HepG2 (cell line): ENCODE measurements around the gene GDE1. TPM values are rescaled to one million over a fixed set of nuclear protein-coding genes. Genes with fewer than 3 reads are reported as not detected.

ENCODE experiments used
- BCL6 ChIP-seq: IDR thresholded peaks from 2 replicates; pipeline ENCODE4 v1.6.1; 2016; ENCODE audit warnings: missing genetic modification reagents, missing compliant biosample characterization
- CREBL2 ChIP-seq: sonication (generic); formaldehyde crosslinking; IDR thresholded peaks from 2 replicates; pipeline ENCODE4 v1.8.1; 2023; ENCODE audit warnings: missing genetic modification reagents, mild to moderate bottlenecking, borderline replicate concordance
- DNMT3B ChIP-seq: conservative IDR thresholded peaks from 2 replicates; pipeline ENCODE4 v1.6.1; 2016; ENCODE audit warnings: missing biosample characterization, control low read depth
- EED ChIP-seq: sonication (generic); formaldehyde crosslinking; IDR thresholded peaks from 2 replicates; pipeline ENCODE4 v1.5.0; 2020; ENCODE audit warnings: mild to moderate bottlenecking, missing genetic modification reagents
- GATAD1 ChIP-seq: IDR thresholded peaks from 2 replicates; pipeline ENCODE4 v1.6.1; 2016; ENCODE audit warnings: missing genetic modification reagents, missing compliant biosample characterization
- GFI1 ChIP-seq: sonication (generic); formaldehyde crosslinking; IDR thresholded peaks from 2 replicates; pipeline ENCODE4 v1.5.0; 2020; ENCODE audit warnings: missing genetic modification reagents, mild to moderate bottlenecking, borderline replicate concordance
- HHEX ChIP-seq: IDR thresholded peaks from 2 replicates; pipeline ENCODE4 v1.6.1; 2016; ENCODE audit warnings: control low read depth
- HNRNPL ChIP-seq: fragments of 200-400 bp; formaldehyde crosslinking; IDR thresholded peaks from 2 replicates; pipeline ENCODE4 v1.6.1; 2017; ENCODE audit warnings: mild to moderate bottlenecking, low read depth, low read length
- ISL2 ChIP-seq: sonication (generic); formaldehyde crosslinking; IDR thresholded peaks from 2 replicates; pipeline ENCODE4 v1.5.0; 2020; ENCODE audit warnings: missing genetic modification reagents
- KDM6A ChIP-seq: IDR thresholded peaks from 2 replicates; pipeline ENCODE4 v1.6.1; 2016; ENCODE audit warnings: low read depth
- KLF11 ChIP-seq: IDR thresholded peaks from 2 replicates; pipeline ENCODE4 v1.6.1; 2016; ENCODE audit warnings: missing compliant biosample characterization
- KLF12 ChIP-seq: sonication (generic); formaldehyde crosslinking; IDR thresholded peaks from 2 replicates; pipeline ENCODE4 v1.4.0; 2020; ENCODE audit warnings: missing genetic modification reagents, borderline replicate concordance
- MBNL3 ChIP-seq: fragments of 250-450 bp; sonication (Bioruptor Pico); conservative IDR thresholded peaks from 2 replicates; pipeline ENCODE4 v1.8.0; 2022; ENCODE audit warnings: mild to moderate bottlenecking, inconsistent platforms
- MEF2D ChIP-seq: sonication (generic); formaldehyde crosslinking; IDR thresholded peaks from 2 replicates; pipeline ENCODE4 v1.5.1; 2020; ENCODE audit warnings: mild to moderate bottlenecking, missing genetic modification reagents
- MIER2 ChIP-seq: IDR thresholded peaks from 2 replicates; pipeline ENCODE4 v1.6.1; 2016; ENCODE audit warnings: missing biosample characterization, missing genetic modification reagents
- NFE2L1 ChIP-seq: sonication (generic); formaldehyde crosslinking; IDR thresholded peaks from 2 replicates; pipeline ENCODE4 v1.4.0; 2020; ENCODE audit warnings: missing genetic modification reagents, mild to moderate bottlenecking, borderline replicate concordance
- POGK ChIP-seq: sonication (generic); formaldehyde crosslinking; conservative IDR thresholded peaks from 2 replicates; pipeline ENCODE4 v1.8.0; 2022; ENCODE audit warnings: mild to moderate bottlenecking, moderate library complexity, missing genetic modification reagents
- RAD51 ChIP-seq: fragments of 450-650 bp; IDR thresholded peaks from 2 replicates; pipeline ENCODE4 v1.6.1; 2016; ENCODE audit warnings: borderline replicate concordance
- SETDB1 ChIP-seq: sonication (generic); formaldehyde crosslinking; IDR thresholded peaks from 2 replicates; pipeline ENCODE4 v1.5.1; 2020; ENCODE audit warnings: missing genetic modification reagents, mild to moderate bottlenecking, borderline replicate concordance
- TBX3 ChIP-seq: fragments of 450-650 bp; IDR thresholded peaks from 2 replicates; pipeline ENCODE4 v1.6.1; 2017; ENCODE audit warnings: antibody characterized with exemption, mild to moderate bottlenecking, inconsistent platforms, borderline replicate concordance
- U2AF1 ChIP-seq: fragments of 200-400 bp; formaldehyde crosslinking; optimal IDR thresholded peaks from 2 replicates; pipeline ENCODE3; 2017; ENCODE audit warnings: mild to moderate bottlenecking, low read depth, low read length
- YEATS4 ChIP-seq: sonication (generic); formaldehyde crosslinking; IDR thresholded peaks from 2 replicates; pipeline ENCODE4 v1.4.0; 2020; ENCODE audit warnings: missing genetic modification reagents, borderline replicate concordance
- ZFP1 ChIP-seq: IDR thresholded peaks from 2 replicates; pipeline ENCODE4 v1.6.1; 2016
- ZFYVE20 ChIP-seq: sonication (generic); formaldehyde crosslinking; IDR thresholded peaks from 2 replicates; pipeline ENCODE4 v1.8.0; 2023; ENCODE audit warnings: low read depth, mild to moderate bottlenecking, moderate library complexity, missing genetic modification reagents, borderline replicate concordance
- ZGPAT ChIP-seq: IDR thresholded peaks from 2 replicates; pipeline ENCODE4 v1.6.1; 2016; ENCODE audit warnings: mild to moderate bottlenecking
- ZNF44 ChIP-seq: sonication (generic); formaldehyde crosslinking; IDR thresholded peaks from 2 replicates; pipeline ENCODE4 v1.5.1; 2020; ENCODE audit warnings: mild to moderate bottlenecking, missing genetic modification reagents
- ZNF577 ChIP-seq: sonication (generic); formaldehyde crosslinking; IDR thresholded peaks from 2 replicates; pipeline ENCODE4 v1.4.0; 2020; ENCODE audit warnings: mild to moderate bottlenecking, low read depth, missing genetic modification reagents, borderline replicate concordance
- ZNF589 ChIP-seq: sonication (generic); formaldehyde crosslinking; conservative IDR thresholded peaks from 2 replicates; pipeline ENCODE4 v1.8.0; 2022; ENCODE audit warnings: mild to moderate bottlenecking, moderate library complexity, missing genetic modification reagents
- ZNF672 ChIP-seq: sonication (generic); formaldehyde crosslinking; IDR thresholded peaks from 2 replicates; pipeline ENCODE4 v1.8.1; 2022; ENCODE audit warnings: missing genetic modification reagents
- ZNF816 ChIP-seq: sonication (generic); formaldehyde crosslinking; IDR thresholded peaks from 2 replicates; pipeline ENCODE4 v1.8.0; 2022; ENCODE audit warnings: missing genetic modification reagents, mild to moderate bottlenecking, borderline replicate concordance
- ZNF83 ChIP-seq: sonication (generic); formaldehyde crosslinking; IDR thresholded peaks from 2 replicates; pipeline ENCODE4 v1.4.0; 2020; ENCODE audit warnings: missing genetic modification reagents, mild to moderate bottlenecking, borderline replicate concordance
- polyA plus RNA-seq, 8 experiments: library from polyadenylated mRNA; depleted of rRNA in 3 of 8; stranded (reverse) in 7 of 8; unstranded in 1 of 8; fragments of >200 nt; fragmentation: Illumina TruSeq in 4 of 8; extraction: Trizol in 4 of 8; gene quantifications; 2 replicates each; pipeline versions ENCODE4 v1.2.1 to v1.2.3, GENCODE V29; 2011 to 2016; ENCODE audit warnings: low read depth in 4 of 8, missing spikeins in 1 of 8, mixed read lengths in 1 of 8; ENCODE audit not compliant: insufficient read depth in 1 of 8
- total RNA-seq, 5 experiments: library from RNA; depleted of rRNA; stranded (reverse); fragments of >200 nt; fragmentation: Illumina TruSeq; extraction: Trizol; gene quantifications; 2 replicates each; pipeline ENCODE4 v1.2.3, GENCODE V29; 2016; ENCODE audit warnings: low read depth in 1 of 5

Gene GDE1
- total and polyA plus RNA-seq, 2 of the 13 experiments (the other 11 are each of a cell fraction or from before 2014, with no cell fraction given) = 35.9 to 59.0 TPM

- peak; percentile 75 for TF ChIP-seq GFI1 (CRISPR knock-in tag)
- no peak for TF ChIP-seq KLF12
- no peak for TF ChIP-seq U2AF1
- no peak for TF ChIP-seq HNRNPL
- TF ChIP-seq MBNL3 = no peak
- TF ChIP-seq ZNF577 (CRISPR knock-in tag) = peak; percentile 68; the same call in 1 of the 2 replicates
- peak; percentile 73; the same call in 1 of the 2 replicates for TF ChIP-seq YEATS4 (CRISPR knock-in tag)
- TF ChIP-seq NFE2L1 (CRISPR knock-in tag) = no peak
- TF ChIP-seq POGK (CRISPR knock-in tag) = 0 out of 2 replicates have a peak, but pooled peaks have one; percentile 49
- TF ChIP-seq ZFP1 (CRISPR knock-in tag) = peak; percentile 86; the same call in 1 of the 2 replicates
- TF ChIP-seq ZFYVE20 (CRISPR knock-in tag) = no peak
- peak; percentile 92 for TF ChIP-seq MEF2D
- TF ChIP-seq ZGPAT = peak; percentile 98
- TF ChIP-seq GATAD1 = peak; percentile 72
- 0 out of 2 replicates have a peak, but pooled peaks have one; percentile 74 for TF ChIP-seq MIER2
- TF ChIP-seq KDM6A (CRISPR knock-in tag) = peak; percentile 98
- peak; percentile 98 for TF ChIP-seq ISL2 (CRISPR knock-in tag)
- no peak for TF ChIP-seq CREBL2 (CRISPR knock-in tag)
- TF ChIP-seq SETDB1 = no peak
- peak; percentile 84; the same call in 1 of the 2 replicates for TF ChIP-seq ZNF816 (CRISPR knock-in tag)
- TF ChIP-seq DNMT3B (CRISPR knock-in tag) = peak; percentile 94
- peak; percentile 90 for TF ChIP-seq BCL6 (CRISPR knock-in tag)
- 0 out of 2 replicates have a peak, but pooled peaks have one; percentile 21 for TF ChIP-seq TBX3
- TF ChIP-seq ZNF44 (CRISPR knock-in tag) = no peak
- no peak for TF ChIP-seq EED (CRISPR knock-in tag)
- TF ChIP-seq HHEX (CRISPR knock-in tag) = peak; percentile 81
- TF ChIP-seq RAD51 = no peak
- TF ChIP-seq ZNF589 = no peak
- TF ChIP-seq ZNF83 (CRISPR knock-in tag) = no peak
- TF ChIP-seq KLF11 (CRISPR knock-in tag) = no peak; the same call in 1 of the 2 replicates
- no peak for TF ChIP-seq ZNF672 (CRISPR knock-in tag)
Measured at GRCh38 chr16:19542138-19542821, 20.4 kb upstream of the GDE1 start (continued).
